Spleen (tissue), 11 donors: Measurements from ENCODE around the gene PGM3. TPM values are rescaled to one million over a fixed set of nuclear protein-coding genes. Genes with fewer than 3 reads are reported as not detected.

ENCODE experiments used
- DNase-seq: peaks from one replicate; pipeline ENCODE4 v3.0.0-alpha.2; 2020
- H3K27ac ChIP-seq, 8 donors: fragments of 200-600 bp; sonication (generic) in 7 of 8; 1 replicate in 4 of 8; 2 replicates in 4 of 8; pipeline versions ENCODE4 v1.5.0 to v1.8.0; 2016 to 2021; ENCODE audit warnings: inconsistent platforms in 4 of 8, mild to moderate bottlenecking in 4 of 8, moderate library complexity in 1 of 8
- H3K27me3 ChIP-seq, 7 donors: fragments of 200-600 bp; sonication (generic) in 6 of 7; replicated peaks in 1 of 7; 1 replicate in 4 of 7; 2 replicates in 3 of 7; pipeline versions ENCODE4 v1.5.0 to v1.8.0; 2016 to 2021; ENCODE audit warnings: inconsistent platforms in 3 of 7, mild to moderate bottlenecking in 1 of 7
- H3K36me3 ChIP-seq, 6 donors: fragments of 200-600 bp; sonication (generic) in 5 of 6; 1 replicate in 4 of 6; 2 replicates in 2 of 6; pipeline versions ENCODE4 v1.5.0 to v1.8.0; 2016 to 2021; ENCODE audit warnings: inconsistent platforms in 2 of 6
- H3K4me1 ChIP-seq, 6 donors: fragments of 200-600 bp; sonication (generic) in 5 of 6; 1 replicate in 3 of 6; 2 replicates in 3 of 6; pipeline versions ENCODE4 v1.5.0 to v1.8.0; 2016 to 2021; ENCODE audit warnings: inconsistent platforms in 3 of 6
- H3K4me3 ChIP-seq, 8 donors: fragments of 200-600 bp; sonication (generic) in 7 of 8; 1 replicate in 4 of 8; 2 replicates in 4 of 8; pipeline versions ENCODE4 v1.5.0 to v1.8.0; 2016 to 2021; ENCODE audit warnings: inconsistent platforms in 4 of 8, mild to moderate bottlenecking in 4 of 8, moderate library complexity in 2 of 8
- H3K9me3 ChIP-seq, 8 donors: fragments of 200-600 bp; sonication (generic) in 7 of 8; 1 replicate in 4 of 8; 2 replicates in 4 of 8; pipeline versions ENCODE4 v1.5.0 to v1.8.0; 2016 to 2021; ENCODE audit warnings: inconsistent platforms in 4 of 8
- CTCF ChIP-seq, 11 experiments: fragments of 200-600 bp in 7 of 11; fragments of 450-650 bp in 4 of 11; sonication (generic) in 4 of 11; IDR thresholded peaks in 8 of 11; conservative IDR thresholded peaks in 3 of 11; 1 replicate in 7 of 11; 2 replicates in 4 of 11; pipeline versions ENCODE4 v1.4.0 to v1.8.0; 2016 to 2021; ENCODE audit warnings: antibody characterized with exemption in 11 of 11, inconsistent platforms in 4 of 11, mild to moderate bottlenecking in 1 of 11
- POLR2A ChIP-seq, 3 donors: fragments of 450-650 bp; IDR thresholded peaks; one replicate each; pipeline ENCODE4 v1.5.1; 2017; ENCODE audit warnings: antibody characterized with exemption in 3 of 3, mild to moderate bottlenecking in 1 of 3
- POLR2AphosphoS5 ChIP-seq, 3 donors: sonication (generic); formaldehyde crosslinking; IDR thresholded peaks; one replicate each; pipeline ENCODE4 v1.5.1; 2017; ENCODE audit warnings: antibody characterized with exemption in 3 of 3
- WGBS, 5 donors: extraction: QIAGEN DNeasy Blood & Tissue Kit in 3 of 5; methylation state at CpG; one replicate each; pipeline versions ENCODE4 v1.1.5 to v1.1.7; 2013 to 2018; 5-methylcytosine and 5-hydroxymethylcytosine counted together
- intact Hi-C: fragments of 100-400 bp; cut with DNase I; formaldehyde crosslinking; loops from one replicate; pipeline ENCODE4 v1.15.0; 2023; ENCODE audit warnings: low total_unique reads
- polyA plus RNA-seq, 3 donors: library from polyadenylated mRNA; stranded (reverse); fragments of 200-250 nt; gene quantifications; one replicate each; pipeline ENCODE4 v1.2.1, GENCODE V29; 2013
- total RNA-seq, 7 donors: library from RNA; depleted of rRNA in 3 of 7; stranded (reverse); fragments of >200 nt in 3 of 7; fragmentation: NEBNext Ultra II Directional in 4 of 7; extraction: Animal tissue kit (Norgen Biotek cat#: 25700) in 4 of 7; gene quantifications; one replicate each; pipeline versions ENCODE4 v1.1.0 to v1.2.1, GENCODE V29; 2016 to 2021
- donor health status: healthy with polysubstance abuse.
- donor health status: DM: no; HTN: no; CAD: no; lungs with moderate emphysema.
- donor health status: DM: no; HTN: no; CAD: no.
- donor health status: Bipolar disorder and iron deficiency.
- donor health status: healthy.
- donor health status: DM: no; HTN: no; CAD: no.
- donor health status: DM: yes; HTN: yes; CAD: no.

PGM3 gene
- total and polyA plus RNA-seq, 10 donors = 3.5 to 32.9 (median 22.9) TPM

- no peak for DNase-seq
- H3K4me1 ChIP-seq = no peaks in the 10 kb centered on the region
- intact Hi-C loops = no loop called here
- H3K36me3 ChIP-seq = peaks cover 0 to 97% (median 46%) of the 10 kb centered on the region in 6 donors
- H3K27me3 ChIP-seq = no peaks in the 10 kb centered on the region
- WGBS, 5 donors = 73 to 89% (median 86%) methylated on average over 9 of the region's 9 CpGs
- TF ChIP-seq CTCF (IDR thresholded peaks at IDR 0.05 in 8 of 11, conservative IDR thresholded peaks at IDR 0.05 in 3 of 11) (no peak), POLR2A (IDR thresholded peaks at IDR 0.05) (no peak), POLR2AphosphoS5 (IDR thresholded peaks at IDR 0.05) (no peak)
- no peak overlapping the region for H3K27ac ChIP-seq
- no peak overlapping the region for H3K4me3 ChIP-seq
- H3K9me3 ChIP-seq = no peaks in the 10 kb centered on the region
Observed at GRCh38 chr6:83183082-83183828, 9.8 kb downstream of the PGM3 start.

GRCh38 chr6:83182114-83182513 is 11.0 kb downstream of the PGM3 start:
- Histone ChIP-seq H3K27ac (no peak overlapping the region), H3K4me3 (no peak overlapping the region), H3K4me1 (no peaks in the 10 kb centered on the region), H3K9me3 (no peaks in the 10 kb centered on the region), H3K36me3 (peaks cover 0 to 97% (median 45%) of the 10 kb centered on the region in 6 donors), H3K27me3 (no peaks in the 10 kb centered on the region)
- 81 to 95% (median 81%) methylated on average over 1 of the region's 1 CpG for WGBS, 5 donors
- no peak for DNase-seq
- TF ChIP-seq CTCF (IDR thresholded peaks at IDR 0.05 in 8 of 11, conservative IDR thresholded peaks at IDR 0.05 in 3 of 11) (no peak), POLR2AphosphoS5 (IDR thresholded peaks at IDR 0.05) (no peak), POLR2A (IDR thresholded peaks at IDR 0.05) (no peak)
- intact Hi-C loops = no loop called here

GRCh38 chr6:83180426-83180950 is 12.6 kb downstream of the PGM3 start:
- Histone ChIP-seq H3K4me3 (no peak overlapping the region), H3K27me3 (no peaks in the 10 kb centered on the region), H3K36me3 (peaks cover 0 to 100% (median 39%) of the 10 kb centered on the region in 6 donors), H3K9me3 (no peaks in the 10 kb centered on the region), H3K4me1 (no peaks in the 10 kb centered on the region), H3K27ac (no peak overlapping the region)
- TF ChIP-seq POLR2AphosphoS5 (IDR thresholded peaks at IDR 0.05) (no peak), CTCF (IDR thresholded peaks at IDR 0.05 in 8 of 11, conservative IDR thresholded peaks at IDR 0.05 in 3 of 11) (no peak), POLR2A (IDR thresholded peaks at IDR 0.05) (no peak)
- intact Hi-C loops = no loop called here
- DNase-seq = no peak

DNA sequence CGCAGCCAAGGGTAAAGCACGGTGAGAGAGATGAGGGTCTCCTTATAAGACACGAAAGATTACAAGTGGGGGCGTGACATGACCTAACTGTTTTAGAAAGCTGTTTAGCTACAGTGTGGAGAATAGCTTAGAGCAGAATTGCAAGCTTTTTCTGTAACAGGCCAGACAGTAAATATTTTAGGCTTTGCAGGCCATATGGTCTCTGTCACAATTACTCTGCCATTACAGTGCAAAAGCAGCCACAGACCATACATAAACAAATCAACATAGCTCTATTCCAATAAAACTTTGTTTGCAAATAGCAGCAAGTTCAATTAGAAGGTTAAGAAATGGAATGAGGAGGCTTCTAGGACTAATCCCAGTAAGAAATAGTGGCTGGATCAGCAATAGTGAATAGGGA is 16.8 kb downstream of the PGM3 start:
- intact Hi-C loops = no loop called here
- H3K4me3 ChIP-seq = no peak overlapping the region
- H3K4me1 ChIP-seq = no peaks in the 10 kb centered on the region
- H3K36me3 ChIP-seq = peaks cover 3 to 100% (median 62%) of the 10 kb centered on the region in 6 donors
- TF ChIP-seq POLR2AphosphoS5 (IDR thresholded peaks at IDR 0.05) (no peak), POLR2A (IDR thresholded peaks at IDR 0.05) (no peak), CTCF (IDR thresholded peaks at IDR 0.05 in 8 of 11, conservative IDR thresholded peaks at IDR 0.05 in 3 of 11) (no peak)
- 82 to 95% (median 87%) methylated on average over 4 of the region's 4 CpGs for WGBS, 5 donors
- no peaks in the 10 kb centered on the region for H3K27me3 ChIP-seq
- H3K27ac ChIP-seq = no peak overlapping the region
- H3K9me3 ChIP-seq = no peaks in the 10 kb centered on the region
- DNase-seq = no peak
